NT2/D1 (cell line): ENCODE measurements around the gene DTNB.

Source experiments
- SUZ12 ChIP-seq: IDR thresholded peaks from 2 replicates; pipeline ENCODE4 v1.6.1; 2011; ENCODE audit not compliant: insufficient read length, insufficient read depth; ENCODE audit errors: extremely low read depth
- YY1 ChIP-seq: IDR thresholded peaks from 2 replicates; pipeline ENCODE4 v1.6.1; 2011; ENCODE audit not compliant: insufficient read length, insufficient read depth
- ZNF274 ChIP-seq: IDR thresholded peaks from 2 replicates; pipeline ENCODE4 v1.6.1; 2011; ENCODE audit warnings: mild to moderate bottlenecking, low read depth, low read length

DNA sequence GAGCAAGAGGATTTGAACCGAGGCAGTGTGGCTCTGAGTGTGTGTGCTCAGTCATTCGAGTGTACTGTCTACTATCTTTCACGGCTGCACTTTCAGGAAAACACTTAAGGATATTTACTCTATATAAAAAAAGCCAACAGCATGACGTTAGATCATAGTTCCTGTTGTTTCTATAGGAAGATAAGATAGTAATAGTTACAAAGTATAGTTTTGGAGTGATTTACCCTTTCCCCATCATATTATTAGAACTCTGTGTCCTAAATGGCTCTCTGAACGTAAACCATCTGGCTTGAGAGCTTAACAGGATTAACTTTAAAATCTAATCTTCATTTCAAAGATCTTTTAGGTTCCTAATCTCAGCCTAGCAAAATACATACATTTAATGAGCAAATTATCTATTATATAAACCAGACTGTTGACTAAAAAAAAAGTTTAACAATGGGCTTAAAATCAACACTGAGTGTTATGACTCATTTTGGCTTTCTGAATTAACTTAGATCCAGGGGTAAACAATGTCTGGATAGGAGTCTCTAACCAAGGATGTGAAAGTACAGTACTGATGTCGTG lies 181.3 kb downstream of the DTNB start:
- TF ChIP-seq YY1, result no peak
- no peak for TF ChIP-seq SUZ12
- TF ChIP-seq ZNF274, result no peak
